Stimulated activated CD4-positive, alpha-beta T cell treated with anti-CD3 and anti-CD28 coated beads, TNF-alpha, amount 100 ng/mL, for 1 hour (primary cell): Measurements from ENCODE around the gene SLTM.
"Not testable (repeated sequence)": the region's sequence is repeated elsewhere in the genome, so short reads cannot be mapped to it uniquely, and the experiment has no call there.

Source experiments
- DNase-seq, 3 donors: peaks; one replicate each; pipeline ENCODE4 v3.0.0-alpha.2; 2020; ENCODE audit warnings: low read depth in 3 of 3, low spot score in 1 of 3

SLTM gene

DNA sequence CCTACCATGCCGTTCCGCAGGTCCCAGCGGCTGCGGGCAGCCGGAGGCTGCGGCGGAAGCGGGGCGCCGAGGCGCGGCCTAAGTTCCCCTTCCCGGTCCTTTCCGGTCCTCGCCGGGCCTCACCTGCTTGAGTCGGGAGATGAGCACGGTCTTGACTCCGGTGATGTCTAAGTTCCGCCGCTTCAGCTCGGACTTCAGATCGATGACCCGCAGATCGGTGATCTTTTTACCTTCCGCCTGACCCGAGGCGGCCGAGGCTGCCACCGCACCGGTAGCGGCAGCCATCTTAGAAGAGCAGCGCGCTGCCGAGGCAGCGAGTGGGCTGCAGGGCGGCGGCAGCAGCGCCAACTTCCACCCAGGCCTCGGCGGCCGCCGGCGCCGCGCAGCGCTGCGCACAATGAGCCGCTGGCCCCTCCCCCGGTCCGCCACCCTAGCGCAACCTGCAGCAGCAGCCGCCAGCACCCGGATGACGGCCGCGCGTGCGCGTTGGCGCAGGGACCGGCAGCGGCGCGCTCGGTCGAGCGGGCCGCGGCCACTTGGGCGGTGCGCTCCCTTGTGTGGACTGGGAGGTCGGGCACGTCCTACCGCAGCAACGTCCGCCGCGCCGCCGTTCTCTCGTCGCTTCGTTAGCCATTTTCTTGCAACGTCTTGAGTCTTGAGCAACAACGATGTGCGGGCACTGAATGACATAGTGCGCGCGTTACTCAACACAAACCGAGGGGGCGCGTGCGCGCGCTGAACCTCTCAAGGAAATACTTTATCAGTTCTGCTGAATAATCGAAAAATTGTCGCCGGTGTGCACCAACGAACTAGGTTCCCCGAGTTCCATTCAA, at the start of gene SLTM:
Gene SLTM (minus strand): TSS at position 399 of the 833 bp plus-strand sequence. CDS start 114 bp downstream, at position 285.
- peak; percentile 79 to 89 (median 87) for DNase-seq

- no peak for DNase-seq
Measured at GRCh38 chr15:58983261-58983660, 49.8 kb upstream of the SLTM start.

DNA sequence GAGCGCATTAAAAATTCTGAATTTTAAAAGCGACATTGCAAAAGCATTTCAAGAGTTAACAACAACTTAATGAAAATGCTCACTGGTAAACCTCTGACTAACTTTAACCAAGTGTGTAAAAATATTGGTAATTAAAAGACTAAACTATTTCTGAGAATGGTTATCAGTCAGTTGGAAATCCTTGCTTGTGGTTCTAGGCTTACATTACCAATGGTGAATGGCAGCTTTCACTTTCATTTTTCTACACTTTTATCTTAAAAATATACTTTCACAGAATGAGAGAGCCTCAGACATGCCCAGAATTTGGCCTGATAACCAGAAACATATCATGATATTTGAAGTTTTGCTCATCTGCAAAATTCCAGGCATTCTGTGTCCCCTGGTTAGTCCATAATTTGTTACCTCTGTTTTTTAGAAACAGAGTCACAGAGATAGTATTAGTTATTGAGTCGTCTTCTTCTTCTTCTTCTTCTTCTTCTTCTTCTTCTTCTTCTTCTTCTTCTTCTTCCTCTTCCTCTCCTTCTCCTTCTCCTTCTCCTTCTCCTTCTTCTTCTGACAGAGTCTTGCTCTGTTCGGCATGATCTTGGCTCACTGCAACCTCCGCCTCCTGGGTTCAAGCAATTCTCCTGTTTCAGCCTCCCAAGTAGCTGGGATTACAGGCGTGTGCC, 48.5 kb upstream of the SLTM start:
- DNase-seq = no peak

GRCh38 chr15:58980351-58980939, 47.0 kb upstream of the SLTM start:
- DNase-seq = no peak

DNA sequence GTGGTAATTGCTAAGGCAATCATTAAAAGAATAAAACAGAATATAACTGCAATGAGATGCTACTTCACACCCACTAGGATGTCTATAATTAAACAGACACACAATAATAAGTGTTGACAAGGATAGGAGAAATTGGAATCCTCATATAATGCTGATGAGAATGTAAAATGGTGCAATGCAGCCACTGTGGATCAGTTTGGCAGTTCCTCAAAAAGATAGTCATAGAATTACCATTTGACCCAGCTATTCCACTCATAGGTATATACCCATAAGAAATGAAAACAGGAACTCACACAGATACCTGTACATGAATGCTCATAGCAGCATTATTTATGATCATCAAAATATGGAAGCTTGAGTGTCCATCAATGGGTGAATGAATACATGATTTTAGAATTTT, 44.4 kb upstream of the SLTM start:
- no peak for DNase-seq

GRCh38 chr15:58967479-58967878, 34.0 kb upstream of the SLTM start:
- no peak for DNase-seq

- DNase-seq = no peak
Measured at GRCh38 chr15:58966698-58967097, 33.2 kb upstream of the SLTM start.

- DNase-seq = no peak
Measured at GRCh38 chr15:58962662-58963565, 29.4 kb upstream of the SLTM start.

DNA sequence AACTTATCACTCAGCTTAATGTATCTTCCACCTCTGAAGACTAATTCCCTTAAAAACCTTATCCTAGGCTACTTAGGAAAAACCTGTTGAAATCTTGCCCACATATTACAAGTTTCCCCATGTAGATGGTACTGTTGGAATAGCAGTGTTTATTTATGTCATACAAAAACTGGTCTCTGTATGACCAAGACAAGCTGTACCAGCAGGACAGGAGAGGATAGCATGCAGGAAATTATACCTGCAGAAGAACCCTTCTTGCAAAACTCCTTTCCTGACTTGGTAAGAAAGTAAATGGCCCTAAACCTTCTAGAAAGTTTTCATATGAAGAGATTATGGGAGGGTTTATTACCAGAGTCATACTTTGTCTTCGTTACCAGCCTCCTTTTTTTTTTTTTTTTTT, 28.7 kb upstream of the SLTM start:
- no peak for DNase-seq

- DNase-seq = no peak
Measured at GRCh38 chr15:58958811-58959210, 25.3 kb upstream of the SLTM start.

- peak; percentile 2 to 38 (median 35) for DNase-seq
Measured at GRCh38 chr15:58957101-58957973, 23.9 kb upstream of the SLTM start.

DNA sequence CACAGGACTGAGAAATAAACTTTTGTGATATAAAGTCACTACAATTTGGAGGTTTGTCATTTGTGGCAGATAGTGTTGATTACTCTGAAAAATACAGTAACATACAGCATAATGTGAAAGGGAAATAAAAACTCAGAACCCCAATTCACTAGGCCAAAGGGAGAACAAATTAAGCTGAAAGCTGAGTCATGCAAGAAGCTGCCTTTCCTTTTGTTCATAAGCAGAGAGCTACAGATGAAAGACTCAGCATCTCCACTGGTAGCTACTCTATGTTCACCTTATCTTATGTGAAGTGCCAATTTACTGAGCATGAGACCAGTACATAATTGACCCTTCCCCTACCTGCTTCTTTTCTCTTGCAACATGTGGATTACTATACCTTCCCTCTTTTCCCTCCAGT, 19.3 kb upstream of the SLTM start:
- DNase-seq = no peak

DNA sequence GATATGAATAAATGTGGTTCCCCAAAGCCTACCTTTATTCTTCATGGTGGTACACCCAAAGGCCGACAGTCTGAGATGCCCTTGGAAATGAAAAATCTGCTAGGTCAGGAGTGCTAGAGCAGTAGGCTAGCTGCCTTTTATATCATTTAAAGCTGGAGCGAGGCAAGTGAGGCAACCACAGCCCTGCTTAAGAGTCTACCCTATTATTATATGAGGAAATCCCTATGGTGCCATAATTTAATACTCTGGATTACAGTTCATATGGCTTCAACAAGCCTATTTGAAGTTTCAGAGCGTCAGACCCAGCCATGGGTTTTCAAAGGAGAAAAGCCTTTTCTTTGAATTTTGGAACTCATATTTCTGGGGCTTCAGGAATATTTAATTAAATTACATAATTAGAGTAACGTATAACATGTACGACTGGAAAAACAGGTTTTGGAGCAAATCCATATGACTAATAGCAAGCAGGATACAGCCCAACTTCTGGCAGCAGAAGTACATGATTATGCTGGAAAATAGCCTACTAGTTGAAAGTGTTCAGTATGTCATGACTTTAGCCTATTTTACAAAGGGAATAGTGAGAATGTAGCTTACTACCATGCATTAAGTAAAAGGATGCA, 18.0 kb upstream of the SLTM start:
- DNase-seq = no peak

DNA sequence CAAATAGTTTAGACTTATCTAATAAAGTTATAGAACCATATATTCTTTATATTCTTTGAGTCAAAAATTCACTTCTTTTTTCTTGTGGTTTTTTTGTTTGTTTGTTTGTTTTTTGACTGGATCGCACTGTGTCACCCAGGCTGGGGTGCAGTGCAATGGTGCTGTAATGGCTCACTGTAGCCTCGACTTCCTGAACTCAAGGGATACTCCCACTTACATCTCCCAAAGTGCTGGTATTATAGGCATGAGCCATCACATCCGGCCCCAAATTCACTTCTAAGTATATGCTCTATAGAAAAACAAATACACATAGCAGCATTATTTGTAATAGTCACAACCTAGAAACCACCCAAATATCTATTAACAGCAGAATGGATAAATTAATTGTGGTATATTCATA, 13.7 kb upstream of the SLTM start:
- no peak for DNase-seq

DNA sequence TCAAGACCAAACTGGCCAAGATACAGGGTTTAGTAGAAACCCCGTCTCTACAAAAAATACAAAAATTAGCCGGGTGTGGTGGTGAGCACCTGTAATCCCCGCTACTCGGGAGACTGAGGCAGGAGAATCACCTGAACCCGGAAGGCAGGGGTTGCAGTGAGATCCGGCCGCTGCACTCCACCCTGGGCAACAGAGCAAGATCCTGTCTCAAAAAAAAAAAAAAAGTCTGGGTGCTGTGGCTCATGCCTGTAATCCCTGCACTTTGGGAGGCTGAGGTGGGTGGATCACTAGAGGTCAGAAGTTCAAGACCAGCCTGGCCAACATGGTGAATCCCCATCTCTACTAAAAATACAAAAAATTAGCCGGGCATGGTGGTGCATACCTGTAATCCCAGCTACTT, 1.5 kb upstream of the SLTM start:
- not testable (repeated sequence) for DNase-seq

DNA sequence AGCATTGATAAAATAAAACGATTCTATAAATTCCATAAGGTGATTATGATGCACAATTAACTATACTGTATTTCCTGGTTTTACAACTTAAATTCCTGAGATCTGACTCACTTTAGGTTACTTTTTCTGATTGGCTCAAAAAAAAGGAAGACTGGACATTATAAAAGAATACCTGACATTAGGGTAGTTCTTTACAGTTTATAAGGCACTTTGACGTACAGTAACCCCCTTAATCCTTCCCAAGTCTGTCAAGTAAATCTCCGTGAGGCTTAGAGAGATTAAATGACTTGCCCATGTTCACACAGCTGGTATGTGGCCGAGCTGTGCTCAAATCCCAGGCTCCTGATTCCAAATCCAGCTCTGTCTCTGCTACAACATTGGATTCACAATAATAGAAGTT, 1.0 kb upstream of the SLTM start:
- no peak for DNase-seq

DNA sequence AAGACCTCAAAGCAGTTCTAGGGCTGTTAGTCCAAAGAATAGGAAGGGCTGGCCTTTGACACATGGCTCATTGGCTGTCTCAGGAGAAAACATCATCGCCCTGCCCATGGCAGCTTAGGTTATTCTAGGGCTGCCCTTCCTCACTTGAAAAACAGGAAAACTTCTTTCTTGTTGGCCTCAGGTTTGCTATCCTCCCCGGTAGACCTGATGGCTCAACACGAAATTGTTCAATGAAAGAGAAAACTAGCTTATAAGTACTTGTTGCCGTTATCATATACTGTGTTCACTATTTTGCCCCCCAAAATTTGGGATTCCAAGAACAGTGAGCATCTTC, 602 bp upstream of the SLTM start:
- no peak for DNase-seq

GRCh38 chr15:58932710-58933280, 684 bp downstream of the SLTM start:
- DNase-seq = no peak

DNA sequence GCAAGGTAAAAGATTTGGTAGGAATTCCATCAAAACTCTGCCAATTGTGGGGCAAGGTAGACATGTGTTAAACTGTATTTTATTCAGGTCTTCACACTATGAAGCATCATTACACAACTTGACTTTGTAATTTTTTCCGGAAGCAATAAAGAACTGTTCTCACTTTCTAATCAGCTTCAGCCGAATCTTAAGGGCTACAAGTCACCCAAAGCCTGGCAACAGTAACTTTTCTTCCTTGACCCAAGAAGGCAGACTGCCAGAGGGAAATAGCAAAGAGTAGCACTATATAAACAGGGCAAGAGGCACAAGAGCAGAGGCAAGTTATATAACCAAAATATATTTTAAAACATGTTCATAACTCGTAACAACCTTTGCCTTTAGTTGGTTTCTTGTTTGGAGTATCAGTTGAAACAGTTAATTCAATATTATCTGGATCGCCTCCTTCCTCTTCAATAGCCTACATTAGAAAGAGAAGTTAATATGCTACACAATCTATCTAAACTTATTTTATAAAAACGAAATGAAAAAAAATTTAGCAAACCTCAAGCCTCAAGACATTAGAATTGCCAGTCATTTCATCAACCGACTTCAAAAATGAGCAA, 1.4 kb downstream of the SLTM start:
- DNase-seq = no peak
